Measurements from ENCODE around the gene ZC3H6.

Gene ZC3H6

GRCh38 chr2:112239862-112240261 is 35.5 kb upstream of the ZC3H6 start:
- Histone ChIP-seq H3K27me3 (ENCODE audit: insufficient read depth, poor library complexity, severe bottlenecking) (no peaks in the 10 kb centered on the region), H3K27ac (replicated peaks) (no peak overlapping the region), H3K4me3 (replicated peaks; ENCODE audit: insufficient read depth, low read length) (no peak overlapping the region)
- no peak for DNase-seq (ENCODE audit: low read depth in 1 of 2, low spot score in 1 of 2)
- TF ChIP-seq SPI1 (IDR thresholded peaks at IDR 0.05; ENCODE audit: borderline replicate concordance, low read depth) = no peak
- no peak for TF ChIP-seq REST (IDR thresholded peaks at IDR 0.05; ENCODE audit: insufficient replicate concordance, low read depth)
- TF ChIP-seq GABPA (IDR thresholded peaks at IDR 0.05; ENCODE audit: low read depth) = no peak
- TF ChIP-seq POLR2AphosphoS5 (IDR thresholded peaks at IDR 0.05; ENCODE audit: low read depth) = no peak
- no peak for TF ChIP-seq CTCF (IDR thresholded peaks at IDR 0.05; ENCODE audit: insufficient read depth, low read length)

GRCh38 chr2:112242384-112242783 is 33.0 kb upstream of the ZC3H6 start:
- H3K27ac ChIP-seq (replicated peaks) = no peak overlapping the region
- H3K27me3 ChIP-seq (ENCODE audit: insufficient read depth, poor library complexity, severe bottlenecking) = no peaks in the 10 kb centered on the region
- TF ChIP-seq REST (IDR thresholded peaks at IDR 0.05; ENCODE audit: insufficient replicate concordance, low read depth) = no peak
- no peak for TF ChIP-seq GABPA (IDR thresholded peaks at IDR 0.05; ENCODE audit: low read depth)
- no peak for TF ChIP-seq CTCF (IDR thresholded peaks at IDR 0.05; ENCODE audit: insufficient read depth, low read length)
- no peak for TF ChIP-seq POLR2AphosphoS5 (IDR thresholded peaks at IDR 0.05; ENCODE audit: low read depth)
- no peak for TF ChIP-seq SPI1 (IDR thresholded peaks at IDR 0.05; ENCODE audit: borderline replicate concordance, low read depth)
- DNase-seq (ENCODE audit: low read depth in 1 of 2, low spot score in 1 of 2) = no peak
- no peak overlapping the region for H3K4me3 ChIP-seq (replicated peaks; ENCODE audit: insufficient read depth, low read length)

- no peak for DNase-seq (ENCODE audit: low read depth in 1 of 2, low spot score in 1 of 2)
- no peak for TF ChIP-seq POLR2AphosphoS5 (IDR thresholded peaks at IDR 0.05; ENCODE audit: low read depth)
- TF ChIP-seq SPI1 (IDR thresholded peaks at IDR 0.05; ENCODE audit: borderline replicate concordance, low read depth) = no peak
- no peak for TF ChIP-seq REST (IDR thresholded peaks at IDR 0.05; ENCODE audit: insufficient replicate concordance, low read depth)
- no peak for TF ChIP-seq GABPA (IDR thresholded peaks at IDR 0.05; ENCODE audit: low read depth)
- TF ChIP-seq CTCF (IDR thresholded peaks at IDR 0.05; ENCODE audit: insufficient read depth, low read length) = no peak
- Histone ChIP-seq H3K4me3 (replicated peaks; ENCODE audit: insufficient read depth, low read length) (no peak overlapping the region), H3K27ac (replicated peaks) (no peak overlapping the region), H3K27me3 (ENCODE audit: insufficient read depth, poor library complexity, severe bottlenecking) (no peaks in the 10 kb centered on the region)
Measured at GRCh38 chr2:112243233-112243632, 32.2 kb upstream of the ZC3H6 start.
